Smooth muscle cell (in vitro differentiated cells): ENCODE data around the gene STXBP2. TPM values are rescaled to one million over a fixed set of nuclear protein-coding genes. Genes with fewer than 3 reads are reported as not detected.

Source experiments
- DNase-seq: peaks from one replicate; lab custom pipeline; 2025; ENCODE audit not compliant: unreplicated experiment; lab: John Stamatoyannopoulos, UW
- H2AFZ ChIP-seq: fragments of 200-600 bp; sonication (generic); 2 replicates; pipeline ENCODE4 v1.6.0; 2016; ENCODE audit warnings: antibody characterized with exemption, low read depth, mild to moderate bottlenecking
- H3F3A ChIP-seq: fragments of 200-600 bp; sonication (generic); 2 replicates; pipeline ENCODE4 v1.6.0; 2017; ENCODE audit warnings: antibody characterized with exemption, low read depth
- H3K27ac ChIP-seq: fragments of 200-600 bp; sonication (generic); 2 replicates; pipeline ENCODE4 v1.5.1; 2016; ENCODE audit warnings: low read depth, mild to moderate bottlenecking
- H3K27me3 ChIP-seq: fragments of 200-600 bp; sonication (generic); 2 replicates; pipeline ENCODE4 v1.6.1; 2016; ENCODE audit warnings: low read depth, mild to moderate bottlenecking
- H3K36me3 ChIP-seq: fragments of 200-600 bp; sonication (generic); 2 replicates; pipeline ENCODE4 v1.5.1; 2016; ENCODE audit warnings: low read depth
- H3K4me1 ChIP-seq: fragments of 200-600 bp; sonication (generic); 2 replicates; pipeline ENCODE4 v1.5.1; 2016; ENCODE audit warnings: low read depth
- H3K4me2 ChIP-seq: fragments of 200-600 bp; sonication (generic); 2 replicates; pipeline ENCODE4 v1.6.0; 2016; ENCODE audit warnings: mild to moderate bottlenecking
- H3K4me3 ChIP-seq: fragments of 200-600 bp; sonication (generic); 2 replicates; pipeline ENCODE4 v1.5.1; 2016; ENCODE audit warnings: mild to moderate bottlenecking
- H3K79me2 ChIP-seq: fragments of 200-600 bp; sonication (generic); 2 replicates; pipeline ENCODE4 v1.6.0; 2016; ENCODE audit warnings: low read depth, mild to moderate bottlenecking
- H3K9ac ChIP-seq: fragments of 200-600 bp; sonication (generic); 2 replicates; pipeline ENCODE4 v1.6.0; 2016; ENCODE audit warnings: low read depth
- H3K9me3 ChIP-seq: fragments of 200-600 bp; sonication (generic); replicated peaks from 2 replicates; pipeline ENCODE4 v1.5.1; 2016; ENCODE audit warnings: low read depth
- H4K20me1 ChIP-seq: fragments of 200-600 bp; sonication (generic); 2 replicates; pipeline ENCODE4 v1.6.0; 2016; ENCODE audit warnings: low read depth
- WGBS: methylation state at CpG from one replicate; pipeline ENCODE4 v1.1.7; 2016; ENCODE audit warnings: low lambda C conversion rate; 5-methylcytosine and 5-hydroxymethylcytosine counted together
- polyA plus RNA-seq: library from polyadenylated mRNA; unstranded; fragments of >200 nt; fragmentation: Nextera tagmentation; extraction: Ambion mirVana; gene quantifications from 2 replicates; pipeline ENCODE4 v1.2.1, GENCODE V29; 2016
- total RNA-seq: library from RNA; depleted of rRNA; stranded (reverse); fragments of >200 nt; gene quantifications from 2 replicates; pipeline ENCODE4 v1.2.3, GENCODE V29; 2014
- TF ChIP-seq, protein P1 (sequence below): fragments of 200-600 bp; sonication (generic); IDR thresholded peaks from 2 replicates; pipeline ENCODE4 v1.5.1; 2017; ENCODE audit warnings: borderline replicate concordance, mild to moderate bottlenecking, antibody characterized with exemption; ENCODE audit not compliant: insufficient read depth, poor library complexity, severe bottlenecking

Gene STXBP2
- total and polyA plus RNA-seq, 2 experiments from 2014 or later: 17.8 to 32.7 TPM

DNA sequence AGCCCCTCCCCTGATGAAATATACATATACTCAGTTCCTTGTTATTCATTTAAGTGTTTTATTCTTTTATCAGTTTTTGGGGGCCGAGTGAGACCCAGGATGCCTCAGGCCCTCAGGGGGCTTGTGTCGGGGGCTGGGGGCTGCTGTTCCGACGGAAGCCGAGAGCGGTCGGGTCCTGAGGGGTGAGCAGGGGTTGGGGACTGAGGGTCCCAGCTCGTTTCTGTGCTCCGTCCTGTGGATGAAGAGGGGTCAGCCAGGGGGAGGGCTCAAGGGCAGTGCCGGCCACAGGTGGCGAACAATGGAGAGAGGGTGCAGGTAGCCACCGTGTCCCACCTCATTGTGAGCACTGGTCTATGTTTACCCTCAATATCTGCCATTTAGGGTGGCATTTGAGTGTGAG lies 5.3 kb upstream of the STXBP2 start:
- WGBS: 95% methylated on average over 12 of the region's 12 CpGs
- Histone ChIP-seq H3K79me2 (peaks cover 41% of the 10 kb centered on the region), H3K9ac (no peak overlapping the region)

DNA sequence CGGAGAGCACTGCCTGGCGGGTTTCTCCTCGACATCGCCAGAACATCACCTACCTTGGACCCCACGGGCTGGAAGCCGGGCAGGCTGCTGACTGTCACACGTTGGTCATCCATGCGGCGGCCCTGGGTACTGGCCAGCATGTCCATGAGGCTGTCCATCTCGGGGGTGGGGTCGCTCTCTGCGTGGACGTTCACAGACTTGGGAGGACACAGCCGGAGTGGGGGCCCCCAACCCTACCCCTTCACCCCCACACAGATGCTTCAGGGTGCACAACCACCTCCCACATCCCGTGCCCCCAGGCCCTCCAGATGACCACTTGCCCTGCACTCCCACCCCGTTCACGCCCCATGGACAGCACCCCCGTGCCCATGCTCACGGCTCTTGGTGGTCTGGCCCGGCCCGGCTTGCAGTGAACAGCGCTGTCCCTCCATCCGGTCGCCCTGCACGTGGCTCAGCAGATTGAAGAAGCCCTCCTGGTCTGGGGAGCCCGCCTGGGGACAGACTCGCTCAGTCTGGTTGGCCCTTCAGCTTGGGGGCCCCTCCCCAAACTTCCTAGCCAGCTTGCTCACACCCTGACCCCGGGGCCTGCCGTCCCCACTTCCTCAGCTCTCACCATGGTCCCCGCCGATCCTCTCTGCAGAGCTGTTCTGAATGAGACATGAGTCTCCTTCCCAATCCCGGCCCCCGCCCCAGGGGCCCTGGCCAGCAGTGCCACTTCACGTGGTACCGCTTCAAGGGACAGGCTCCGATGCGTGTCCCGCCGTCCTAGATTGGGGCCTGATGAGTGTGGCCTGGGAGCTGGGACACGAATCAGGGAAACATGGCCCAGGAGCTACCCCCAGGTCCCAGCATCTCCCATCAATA lies 4.3 kb upstream of the STXBP2 start:
- Histone ChIP-seq H3K27me3 (peaks cover 25% of the 10 kb centered on the region), H3K36me3 (no peaks in the 10 kb centered on the region), H3K4me2 (no peak overlapping the region), H3K79me2 (peaks cover 32% of the 10 kb centered on the region), H2AFZ (no peak overlapping the region), H3K9ac (no peak overlapping the region), H3F3A (no peaks in the 10 kb centered on the region), H3K9me3 (no peaks in the 10 kb centered on the region), H3K4me3 (no peak overlapping the region), H3K4me1 (peaks cover 17% of the 10 kb centered on the region), H4K20me1 (no peaks in the 10 kb centered on the region), H3K27ac (no peak overlapping the region)
- TF ChIP-seq, protein P1, sequence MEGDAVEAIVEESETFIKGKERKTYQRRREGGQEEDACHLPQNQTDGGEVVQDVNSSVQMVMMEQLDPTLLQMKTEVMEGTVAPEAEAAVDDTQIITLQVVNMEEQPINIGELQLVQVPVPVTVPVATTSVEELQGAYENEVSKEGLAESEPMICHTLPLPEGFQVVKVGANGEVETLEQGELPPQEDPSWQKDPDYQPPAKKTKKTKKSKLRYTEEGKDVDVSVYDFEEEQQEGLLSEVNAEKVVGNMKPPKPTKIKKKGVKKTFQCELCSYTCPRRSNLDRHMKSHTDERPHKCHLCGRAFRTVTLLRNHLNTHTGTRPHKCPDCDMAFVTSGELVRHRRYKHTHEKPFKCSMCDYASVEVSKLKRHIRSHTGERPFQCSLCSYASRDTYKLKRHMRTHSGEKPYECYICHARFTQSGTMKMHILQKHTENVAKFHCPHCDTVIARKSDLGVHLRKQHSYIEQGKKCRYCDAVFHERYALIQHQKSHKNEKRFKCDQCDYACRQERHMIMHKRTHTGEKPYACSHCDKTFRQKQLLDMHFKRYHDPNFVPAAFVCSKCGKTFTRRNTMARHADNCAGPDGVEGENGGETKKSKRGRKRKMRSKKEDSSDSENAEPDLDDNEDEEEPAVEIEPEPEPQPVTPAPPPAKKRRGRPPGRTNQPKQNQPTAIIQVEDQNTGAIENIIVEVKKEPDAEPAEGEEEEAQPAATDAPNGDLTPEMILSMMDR: no peak
- 97% methylated on average over 32 of the region's 40 CpGs for WGBS
- DNase-seq: no peak

More for the DNA sequence above, 5.3 kb upstream of the STXBP2 start:
- no peaks in the 10 kb centered on the region for H4K20me1 ChIP-seq
- DNase-seq: no peak
- H3K4me1 ChIP-seq: peaks cover 17% of the 10 kb centered on the region
- H3K4me3 ChIP-seq: no peak overlapping the region
- H3K36me3 ChIP-seq: no peaks in the 10 kb centered on the region
- no peaks in the 10 kb centered on the region for H3F3A ChIP-seq
- no peak overlapping the region for H3K27ac ChIP-seq
- H3K9me3 ChIP-seq: no peaks in the 10 kb centered on the region
- no peak overlapping the region for H2AFZ ChIP-seq
- peaks cover 17% of the 10 kb centered on the region for H3K27me3 ChIP-seq
- H3K4me2 ChIP-seq: no peak overlapping the region
- TF ChIP-seq, protein P1: no peak

DNA sequence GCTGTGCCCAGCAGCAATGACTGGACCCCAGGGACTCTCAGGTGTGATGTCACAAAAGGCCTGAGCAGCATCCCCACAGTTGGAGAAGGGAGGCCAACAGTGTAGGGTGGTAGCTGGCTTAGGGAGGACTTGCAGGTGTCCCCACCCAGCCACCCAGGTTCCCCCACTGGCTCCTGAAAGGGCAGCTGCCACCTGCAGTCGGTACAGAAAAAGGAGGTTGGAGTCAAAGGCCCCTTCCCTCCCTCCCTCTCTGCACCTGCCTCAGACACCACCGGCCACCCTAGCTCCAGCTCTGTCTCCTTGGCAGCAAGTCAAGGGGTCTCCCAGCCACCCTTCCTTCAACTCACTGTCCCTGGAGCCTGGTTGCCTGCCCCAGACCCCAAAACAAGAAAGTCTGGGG lies 3.2 kb upstream of the STXBP2 start, which contains the start of gene PCP2:
PCP2 (minus strand) TSS at position 22 of the 400 bp plus-strand sequence. CDS start 262 bp downstream, outside the sequence.
- Histone ChIP-seq H3K4me1 (peaks cover 11% of the 10 kb centered on the region), H3K9ac (no peak within 1 kb of the TSS), H3K4me2 (no peak within 1 kb of the TSS), H3F3A (no peaks in the 10 kb centered on the region), H3K27ac (no peak within 1 kb of the TSS), H4K20me1 (no peaks in the 10 kb centered on the region), H3K9me3 (no peaks in the 10 kb centered on the region), H3K79me2 (peaks cover 21% of the 10 kb centered on the region), H3K27me3 (peaks cover 30% of the 10 kb centered on the region), H3K36me3 (no peaks in the 10 kb centered on the region), H2AFZ (no peak within 1 kb of the TSS), H3K4me3 (no peak within 1 kb of the TSS)
- TF ChIP-seq, protein P1: no peak
- no peak for DNase-seq
- 57% methylated on average over 1 of the region's 2 CpGs for WGBS
